Thyroid gland (tissue), 4 donors: ENCODE measurements around the gene ARHGDIB. TPM values are rescaled to one million over a fixed set of nuclear protein-coding genes. Genes with fewer than 3 reads are reported as not detected.

Experiments
- DNase-seq, 2 donors: peaks; one replicate each; pipeline ENCODE4 v3.0.0-alpha.2; 2019
- H3K27ac ChIP-seq, 3 donors: fragments of 200-600 bp; sonication (generic); 1 replicate in 2 of 3; 2 replicates in 1 of 3; pipeline ENCODE4 v1.5.1; 2016 to 2019; ENCODE audit warnings: mild to moderate bottlenecking in 1 of 3, moderate library complexity in 1 of 3
- H3K27me3 ChIP-seq: fragments of 200-600 bp; sonication (generic); one replicate; pipeline ENCODE4 v1.5.1; 2019
- H3K36me3 ChIP-seq, 2 donors: fragments of 200-600 bp; sonication (generic); one replicate each; pipeline ENCODE4 v1.5.1; 2016 to 2019
- H3K4me1 ChIP-seq, 2 donors: fragments of 200-600 bp; sonication (generic); one replicate each; pipeline ENCODE4 v1.5.1; 2017 to 2019
- H3K4me3 ChIP-seq, 3 donors: fragments of 200-600 bp; sonication (generic); replicated peaks in 1 of 3; 1 replicate in 2 of 3; 2 replicates in 1 of 3; pipeline ENCODE4 v1.5.1; 2016; ENCODE audit warnings: mild to moderate bottlenecking in 1 of 3
- H3K9me3 ChIP-seq: fragments of 200-600 bp; sonication (generic); one replicate; pipeline ENCODE4 v1.5.1; 2017
- CTCF ChIP-seq, 6 experiments: fragments of 200-600 bp in 3 of 6; fragments of 450-650 bp in 3 of 6; sonication (generic) in 3 of 6; IDR thresholded peaks; one replicate each; pipeline ENCODE4 v1.5.1; 2016 to 2019; ENCODE audit warnings: antibody characterized with exemption in 6 of 6, mild to moderate bottlenecking in 2 of 6, inconsistent platforms in 1 of 6, moderate library complexity in 1 of 6
- POLR2A ChIP-seq, 2 donors: fragments of 450-650 bp; IDR thresholded peaks; one replicate each; pipeline ENCODE4 v1.6.1; 2017; ENCODE audit warnings: antibody characterized with exemption in 2 of 2, mild to moderate bottlenecking in 2 of 2, moderate library complexity in 1 of 2
- WGBS, 2 donors: methylation state at CpG; one replicate each; pipeline ENCODE4 v1.1.5; 2017; 5-methylcytosine and 5-hydroxymethylcytosine counted together
- intact Hi-C: fragments of 100-400 bp; cut with DNase I; formaldehyde crosslinking; loops from one replicate; pipeline ENCODE4 v1.15.1; 2023
- total RNA-seq, 4 donors: library from RNA; depleted of rRNA; stranded (reverse); fragments of >200 nt; gene quantifications; one replicate each; pipeline ENCODE4 v1.2.3, GENCODE V29; 2016

Gene ARHGDIB
- total RNA-seq, 4 donors from 2014 or later = 54.4 to 107 (median 65.9) TPM

- intact Hi-C loops = no loop called here
- Histone ChIP-seq H3K36me3 (no peaks in the 10 kb centered on the region), H3K27ac (no peak overlapping the region), H3K27me3 (no peaks in the 10 kb centered on the region), H3K4me3 (no peak overlapping the region), H3K4me1 (peaks cover 0 to 2% of the 10 kb centered on the region in 2 donors), H3K9me3 (no peaks in the 10 kb centered on the region)
- no peak for DNase-seq
- WGBS, 2 donors = 95 to 96% methylated on average over 2 of the region's 2 CpGs
- TF ChIP-seq POLR2A (IDR thresholded peaks at IDR 0.05) (no peak), CTCF (IDR thresholded peaks at IDR 0.05) (no peak)
Measured at GRCh38 chr12:14981049-14981448, 19.6 kb upstream of the ARHGDIB start.

DNA sequence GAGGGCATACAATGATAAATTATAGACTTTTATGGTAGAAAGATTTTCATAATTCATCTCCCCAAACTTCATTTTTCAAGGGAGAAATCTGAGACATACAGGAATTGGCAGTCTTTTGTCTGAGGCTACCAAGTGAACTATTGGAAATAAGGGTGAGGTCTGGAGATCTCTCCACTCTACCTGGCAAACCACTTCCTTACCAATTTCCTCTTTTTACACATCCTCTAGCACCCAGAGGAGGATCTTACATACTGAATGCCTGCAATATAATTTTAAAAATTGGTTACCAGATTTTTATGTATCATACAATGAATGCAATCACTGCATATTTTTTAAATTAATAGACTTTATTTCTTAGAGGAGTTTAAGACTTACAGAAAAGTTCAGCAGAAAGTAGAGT, 18.1 kb upstream of the ARHGDIB start:
- DNase-seq = no peak
- H3K36me3 ChIP-seq = no peaks in the 10 kb centered on the region
- H3K4me3 ChIP-seq = no peak overlapping the region
- H3K9me3 ChIP-seq = no peaks in the 10 kb centered on the region
- no peak overlapping the region for H3K27ac ChIP-seq
- intact Hi-C loops = no loop called here
- no peaks in the 10 kb centered on the region for H3K27me3 ChIP-seq
- TF ChIP-seq POLR2A (IDR thresholded peaks at IDR 0.05) = no peak
- TF ChIP-seq CTCF (IDR thresholded peaks at IDR 0.05) = no peak
- no peaks in the 10 kb centered on the region for H3K4me1 ChIP-seq

- Histone ChIP-seq H3K27me3 (no peaks in the 10 kb centered on the region), H3K36me3 (no peaks in the 10 kb centered on the region), H3K27ac (no peak overlapping the region), H3K4me3 (no peak overlapping the region), H3K9me3 (no peaks in the 10 kb centered on the region), H3K4me1 (no peaks in the 10 kb centered on the region)
- TF ChIP-seq POLR2A (IDR thresholded peaks at IDR 0.05) = no peak
- no peak for TF ChIP-seq CTCF (IDR thresholded peaks at IDR 0.05)
- WGBS, 2 donors = 93% methylated on average over 3 of the region's 3 CpGs
- intact Hi-C loops = no loop called here
- DNase-seq = no peak
Measured at GRCh38 chr12:14976658-14977057, 15.3 kb upstream of the ARHGDIB start.

DNA sequence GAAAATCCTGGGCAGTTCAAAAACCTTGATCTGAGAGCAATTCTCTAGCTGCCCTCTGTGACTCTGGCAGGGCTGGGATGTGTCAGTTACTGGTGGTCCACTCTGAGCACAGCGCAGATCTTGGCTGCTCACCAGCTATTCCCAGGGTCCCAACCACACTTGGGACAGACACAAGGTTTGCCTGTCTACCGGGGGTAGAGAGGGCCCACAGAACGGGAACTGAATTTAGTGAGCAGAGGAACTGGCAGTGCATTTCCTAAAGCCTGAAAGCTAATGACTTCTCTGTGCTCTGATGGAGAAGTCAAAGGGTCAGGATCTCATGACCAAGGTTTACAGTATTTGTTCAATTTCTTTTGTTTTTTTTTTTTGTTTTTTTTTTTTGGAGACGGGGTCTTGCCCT, 14.1 kb upstream of the ARHGDIB start:
- Histone ChIP-seq H3K4me3 (no peak overlapping the region), H3K9me3 (no peaks in the 10 kb centered on the region), H3K36me3 (no peaks in the 10 kb centered on the region), H3K4me1 (peaks cover 0 to 4% of the 10 kb centered on the region in 2 donors), H3K27me3 (no peaks in the 10 kb centered on the region), H3K27ac (no peak overlapping the region)
- TF ChIP-seq POLR2A (IDR thresholded peaks at IDR 0.05) = no peak
- TF ChIP-seq CTCF (IDR thresholded peaks at IDR 0.05) = no peak
- intact Hi-C loops = no loop called here
- no peak for DNase-seq
- WGBS, 2 donors = 86 to 91% methylated on average over 4 of the region's 4 CpGs

- TF ChIP-seq POLR2A (IDR thresholded peaks at IDR 0.05) (no peak), CTCF (IDR thresholded peaks at IDR 0.05) (no peak)
- intact Hi-C loops = no loop called here
- no peak overlapping the region for H3K27ac ChIP-seq
- no peaks in the 10 kb centered on the region for H3K27me3 ChIP-seq
- no peaks in the 10 kb centered on the region for H3K36me3 ChIP-seq
- 90 to 92% methylated on average over 3 of the region's 3 CpGs for WGBS, 2 donors
- H3K9me3 ChIP-seq = no peaks in the 10 kb centered on the region
- H3K4me3 ChIP-seq = no peak overlapping the region
- no peak for DNase-seq
- H3K4me1 ChIP-seq = peaks cover 0 to 4% of the 10 kb centered on the region in 2 donors
Measured at GRCh38 chr12:14974633-14975032, 13.2 kb upstream of the ARHGDIB start.
